T-cell (primary cell): ENCODE measurements around the gene S100PBP. TPM values are rescaled to one million over a fixed set of nuclear protein-coding genes. Genes with fewer than 3 reads are reported as not detected.

Source experiments
- ATAC-seq, 4 experiments: fragments of 200-7000 bp in 3 of 4; fragments of 150-1000 bp in 1 of 4; cut with Tn5 transposase; replicated peaks in 1 of 4; 1 replicate in 3 of 4; 2 replicates in 1 of 4; pipeline ENCODE4 v1.10.0; 2021; ENCODE audit warnings: moderate library complexity in 3 of 4, mild to moderate bottlenecking in 2 of 4, moderate number of reproducible peaks in 1 of 4
- CTCF ChIA-PET, 2 donors: fragments of 300-600 bp; sonication (Branson Sonifier 250); formaldehyde crosslinking; loops; one replicate each; lab custom pipeline; 2022; ENCODE audit warnings: antibody characterized with exemption in 2 of 2; lab: Charles Lee
- POLR2A ChIA-PET, 2 donors: fragments of 300-600 bp; sonication (Branson Sonifier 250); formaldehyde crosslinking; loops; one replicate each; lab custom pipeline; 2022; ENCODE audit warnings: antibody characterized with exemption in 2 of 2; lab: Charles Lee
- DNase-seq, 35 experiments: peaks; one replicate each; pipeline versions ENCODE4 v3.0.0 to v3.0.0-alpha.2; 2013 to 2023
- H3K27ac ChIP-seq: one replicate; pipeline ENCODE4 v1.5.1; 2013; ENCODE audit warnings: low read length
- H3K27me3 ChIP-seq, 2 experiments: replicated peaks in 1 of 2; 1 replicate in 1 of 2; 2 replicates in 1 of 2; pipeline versions ENCODE4 v1.6.1 to v1.7.0; 2013; ENCODE audit warnings: low read length in 1 of 2, mixed read lengths in 1 of 2; ENCODE audit not compliant: control insufficient read depth in 2 of 2, insufficient read depth in 2 of 2; ENCODE audit errors: extremely low read depth in 1 of 2
- H3K36me3 ChIP-seq, 2 donors: 1 replicate in 1 of 2; 2 replicates in 1 of 2; pipeline versions ENCODE4 v1.6.1 to v1.7.0; 2013; ENCODE audit warnings: low read length in 1 of 2; ENCODE audit not compliant: control insufficient read depth in 2 of 2, insufficient read depth in 1 of 2; ENCODE audit errors: extremely low read depth in 1 of 2
- H3K4me1 ChIP-seq, 2 experiments: 1 replicate in 1 of 2; 2 replicates in 1 of 2; pipeline versions ENCODE4 v1.6.1 to v1.7.0; 2013; ENCODE audit warnings: low read length in 2 of 2, mixed read lengths in 1 of 2; ENCODE audit not compliant: insufficient read depth in 2 of 2, control insufficient read depth in 1 of 2; ENCODE audit errors: extremely low read depth in 1 of 2
- H3K4me3 ChIP-seq, 2 donors: 1 replicate in 1 of 2; 2 replicates in 1 of 2; pipeline versions ENCODE4 v1.5.1 to v1.7.0; 2013; ENCODE audit warnings: mild to moderate bottlenecking in 2 of 2, low read length in 1 of 2, moderate library complexity in 1 of 2; ENCODE audit not compliant: control insufficient read depth in 1 of 2; ENCODE audit errors: extremely low read depth in 1 of 2
- H3K9me3 ChIP-seq: 2 replicates; pipeline ENCODE4 v1.7.0; 2013
- H3K27ac Mint-ChIP-seq, 2 donors: one replicate each; pipeline ENCODE4 v1.8.0; 2020 to 2021; ENCODE audit warnings: mild to moderate bottlenecking in 2 of 2, mixed read lengths in 2 of 2
- H3K27me3 Mint-ChIP-seq, 2 donors: one replicate each; pipeline ENCODE4 v1.8.0; 2021 to 2022; ENCODE audit warnings: mixed read lengths in 2 of 2
- H3K36me3 Mint-ChIP-seq: one replicate; pipeline ENCODE4 v1.8.0; 2021; ENCODE audit warnings: mixed read lengths
- H3K4me1 Mint-ChIP-seq, 3 donors: one replicate each; pipeline ENCODE4 v1.8.0; 2020 to 2022; ENCODE audit warnings: mixed read lengths in 3 of 3, mild to moderate bottlenecking in 1 of 3
- H3K4me3 Mint-ChIP-seq, 3 donors: one replicate each; pipeline ENCODE4 v1.8.0; 2020 to 2022; ENCODE audit warnings: mild to moderate bottlenecking in 3 of 3, mixed read lengths in 3 of 3, moderate library complexity in 3 of 3
- H3K9me3 Mint-ChIP-seq, 3 donors: one replicate each; pipeline ENCODE4 v1.8.0; 2020 to 2022; ENCODE audit warnings: mixed read lengths in 3 of 3
- WGBS: methylation state at CpG from one replicate; pipeline ENCODE4 v1.1.5; 2013; ENCODE audit warnings: missing lambda C conversion rate; ENCODE audit not compliant: insufficient coverage; 5-methylcytosine and 5-hydroxymethylcytosine counted together
- total RNA-seq, 35 experiments: library from RNA in 6 of 35; stranded (reverse) in 6 of 35; fragments of 120-200 nt in 1 of 35; gene quantifications; one replicate each; pipeline versions ENCODE4 v1.2.1 to v1.2.4 and lab custom pipeline; 2013 to 2026

S100PBP gene
- total RNA-seq, result 10 to 100 TPM; 46.6 to 77.6 (median 63.6) TPM
- 72.4 TPM for total RNA-seq (2013)
- 16.5 to 96.3 (median 46.0) reads per million in 29 experiments for total RNA-seq (lab: John Stamatoyannopoulos, UW)

DNA sequence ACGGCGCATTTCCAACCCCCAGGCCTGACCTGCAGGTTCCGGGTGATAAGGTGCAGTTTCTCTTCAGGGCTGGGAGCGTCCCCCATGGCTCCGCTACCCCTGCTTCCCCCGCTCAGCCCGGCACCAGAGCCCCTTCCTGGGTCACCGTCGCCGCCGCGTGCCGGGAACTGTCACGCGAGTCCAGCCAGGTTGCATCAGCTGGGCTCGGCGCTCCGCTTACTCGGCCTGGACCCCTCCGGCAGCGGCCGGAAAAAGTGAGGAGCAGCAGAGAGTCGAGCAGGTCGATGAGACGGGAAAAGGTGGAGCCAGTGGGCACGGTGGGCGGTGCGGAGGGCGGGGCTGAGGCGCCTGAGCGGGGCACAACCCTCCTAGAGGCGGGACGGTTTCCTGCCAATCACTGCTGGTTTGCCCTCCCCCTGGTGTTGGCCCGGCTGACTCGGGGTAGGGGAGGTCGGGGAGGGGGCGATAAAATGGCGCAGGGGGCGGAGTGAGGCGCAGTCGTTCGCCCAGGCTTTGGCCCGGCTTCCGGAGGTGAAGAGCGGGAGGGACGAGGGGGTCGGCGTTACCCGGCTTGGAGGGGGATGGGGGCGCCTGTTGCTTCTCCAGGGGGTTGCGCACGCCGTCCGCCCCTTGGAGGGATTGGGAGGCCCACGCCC, at the start of gene S100PBP, which contains the start of gene YARS1:
Gene S100PBP, plus strand, starts transcription at position 495 of the 656 bp plus-strand sequence. CDS start 8,447 bp downstream, outside the sequence.
Gene YARS1, minus strand, starts transcription at position 200 of the 656 bp plus-strand sequence. Its CDS starts 114 bp downstream, at position 86.
- no peaks in the 10 kb centered on the region for H3K9me3 ChIP-seq
- POLR2A ChIA-PET, result interaction anchor here (0.6 to 0.8 kb wide), 4 partner anchors 102 to 297 kb away, joined by 3 to 6 read pairs (median 4); no protein-coding TSS in a partner anchor
- CTCF ChIA-PET, result interaction anchor here in 1 of 2 donors (0.7 kb wide), 1 partner anchor 25 kb away, joined by 5 read pairs; no protein-coding TSS in a partner anchor
- peaks cover 61 to 65% (median 65%) of the 10 kb centered on the region in 3 donors for H3K4me1 Mint-ChIP-seq
- peak within 1 kb of the TSS; percentile 85 to 94 for H3K27ac Mint-ChIP-seq
- whole genome bisulfite sequencing, result under 1% methylated on average over 42 of the region's 55 CpGs
- H3K27ac ChIP-seq, result peak within 1 kb of the TSS; percentile 86
- peak within 1 kb of the TSS; percentile 88 to 99 for H3K4me3 ChIP-seq
- peaks cover 27% of the 10 kb centered on the region for H3K36me3 Mint-ChIP-seq
- H3K4me3 Mint-ChIP-seq, result peak within 1 kb of the TSS; percentile 96 to 99 (median 97)
- H3K27me3 Mint-ChIP-seq, result no peaks in the 10 kb centered on the region
- peaks cover 24 to 48% of the 10 kb centered on the region in 2 experiments for H3K4me1 ChIP-seq
- H3K27me3 ChIP-seq, result no peaks in the 10 kb centered on the region
- peaks cover 0 to 3% of the 10 kb centered on the region in 2 donors for H3K36me3 ChIP-seq
- DNase-seq (peak; percentile 96 to 100 (median 99)), ATAC-seq (peak; percentile 94 to 96 (median 95))
- no peaks in the 10 kb centered on the region for H3K9me3 Mint-ChIP-seq

DNA sequence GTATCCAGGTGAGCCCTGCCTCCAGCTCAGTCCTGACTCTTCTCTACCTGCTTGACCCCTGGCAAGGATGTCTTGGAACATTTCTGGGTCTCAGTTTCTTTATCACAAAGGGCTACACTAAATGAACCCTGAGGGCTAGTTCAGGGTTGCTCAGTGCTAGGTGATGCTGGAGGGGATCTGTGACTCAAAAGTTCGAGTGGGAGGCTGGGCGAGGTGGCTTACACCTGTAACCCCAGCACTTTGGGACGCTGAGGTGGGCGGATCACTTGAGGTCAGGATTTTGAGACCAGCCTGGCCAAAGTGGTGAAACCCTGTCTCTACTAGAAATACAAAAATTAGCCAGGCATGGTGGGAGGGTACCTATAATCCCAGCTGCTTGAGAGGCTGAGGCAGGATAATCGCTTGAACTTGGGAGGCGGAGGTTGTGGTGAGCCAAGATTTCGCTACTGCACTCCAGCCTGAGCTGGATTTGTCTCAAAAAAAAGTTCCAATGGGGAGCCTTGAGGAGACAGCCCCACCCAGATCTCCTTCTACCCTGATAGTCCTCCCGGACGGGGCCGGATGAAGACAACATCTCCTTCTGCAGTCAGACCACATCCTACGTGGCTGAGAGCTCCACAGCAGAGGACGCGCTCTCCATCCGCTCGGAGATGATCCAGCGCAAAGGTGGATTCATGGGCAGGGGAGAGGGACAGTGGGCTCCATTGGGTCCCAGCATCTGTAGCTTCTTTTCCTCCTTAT, 49.2 kb upstream of the S100PBP start:
- no peak overlapping the region for H3K27ac Mint-ChIP-seq
- H3K4me1 Mint-ChIP-seq, result peaks cover 4 to 6% (median 5%) of the 10 kb centered on the region in 3 donors
- Histone ChIP-seq H3K9me3 (no peaks in the 10 kb centered on the region), H3K4me3 (no peak overlapping the region), H3K4me1 (peaks cover 0 to 13% of the 10 kb centered on the region in 2 experiments), H3K36me3 (no peaks in the 10 kb centered on the region), H3K27me3 (peaks cover 0 to 10% of the 10 kb centered on the region in 2 experiments), H3K27ac (no peak overlapping the region)
- CTCF ChIA-PET, result interaction anchor here in 1 of 2 donors (1.2 kb wide), 1 partner anchor 56 kb away, joined by 3 read pairs; no protein-coding TSS in a partner anchor
- H3K27me3 Mint-ChIP-seq, result no peaks in the 10 kb centered on the region
- H3K36me3 Mint-ChIP-seq, result no peaks in the 10 kb centered on the region
- WGBS, result 86% methylated on average over 15 of the region's 16 CpGs
- ATAC-seq (no peak), DNase-seq (no peak)
- POLR2A ChIA-PET, result no interaction called here
- no peak overlapping the region for H3K4me3 Mint-ChIP-seq
- H3K9me3 Mint-ChIP-seq, result no peaks in the 10 kb centered on the region

DNA sequence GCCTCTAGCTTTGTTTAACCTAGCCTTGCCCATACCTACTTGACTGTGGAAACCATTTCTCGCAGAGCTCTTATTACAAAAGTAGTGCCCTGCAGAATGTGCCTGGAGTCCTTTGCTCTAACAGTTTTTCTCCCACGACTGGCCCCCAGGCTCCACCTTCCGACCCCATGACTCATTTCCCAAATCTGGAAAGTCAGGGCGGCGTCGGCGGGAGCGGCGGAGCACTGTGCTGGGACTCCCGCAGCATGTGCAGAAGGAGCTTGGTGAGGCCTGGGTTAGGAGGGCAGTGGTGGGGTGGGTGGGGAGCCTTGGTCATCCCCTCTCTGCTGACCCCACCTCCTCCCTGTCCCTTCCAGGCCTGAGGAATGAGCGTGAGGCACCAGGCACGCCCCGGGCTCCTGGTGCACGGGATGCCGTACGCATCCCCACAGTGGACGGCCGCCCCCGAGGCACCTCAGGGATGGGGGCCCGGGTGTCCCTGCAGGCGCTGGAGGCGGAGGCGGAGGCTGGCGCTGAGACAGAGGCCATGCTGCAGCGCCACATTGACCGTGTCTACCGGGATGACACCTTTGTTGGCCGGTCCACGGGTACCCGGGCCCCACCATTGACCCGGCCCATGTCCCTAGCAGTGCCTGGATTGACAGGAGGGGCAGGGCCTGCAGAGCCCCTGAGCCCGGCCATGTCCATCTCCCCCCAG, 47.8 kb upstream of the S100PBP start:
- WGBS, result 94% methylated on average over 22 of the region's 32 CpGs
- no peak for DNase-seq
- Histone ChIP-seq H3K27me3 (peaks cover 0 to 10% of the 10 kb centered on the region in 2 experiments), H3K9me3 (no peaks in the 10 kb centered on the region), H3K4me3 (no peak overlapping the region), H3K4me1 (peaks cover 0 to 14% of the 10 kb centered on the region in 2 experiments), H3K27ac (no peak overlapping the region), H3K36me3 (peaks cover 0 to 6% of the 10 kb centered on the region in 2 donors)
- H3K27ac Mint-ChIP-seq, result no peak overlapping the region
- peaks cover 7% of the 10 kb centered on the region for H3K36me3 Mint-ChIP-seq
- no peak overlapping the region for H3K4me3 Mint-ChIP-seq
- no peak for ATAC-seq
- ChIA-PET POLR2A (no interaction called here), CTCF (interaction anchor here (0.5 to 1.2 kb wide), 4 partner anchors 25 to 57 kb away, joined by 3 to 13 read pairs (median 6); no protein-coding TSS in a partner anchor)
- H3K27me3 Mint-ChIP-seq, result no peaks in the 10 kb centered on the region
- H3K9me3 Mint-ChIP-seq, result no peaks in the 10 kb centered on the region
- peaks cover 5 to 13% (median 12%) of the 10 kb centered on the region in 3 donors for H3K4me1 Mint-ChIP-seq

DNA sequence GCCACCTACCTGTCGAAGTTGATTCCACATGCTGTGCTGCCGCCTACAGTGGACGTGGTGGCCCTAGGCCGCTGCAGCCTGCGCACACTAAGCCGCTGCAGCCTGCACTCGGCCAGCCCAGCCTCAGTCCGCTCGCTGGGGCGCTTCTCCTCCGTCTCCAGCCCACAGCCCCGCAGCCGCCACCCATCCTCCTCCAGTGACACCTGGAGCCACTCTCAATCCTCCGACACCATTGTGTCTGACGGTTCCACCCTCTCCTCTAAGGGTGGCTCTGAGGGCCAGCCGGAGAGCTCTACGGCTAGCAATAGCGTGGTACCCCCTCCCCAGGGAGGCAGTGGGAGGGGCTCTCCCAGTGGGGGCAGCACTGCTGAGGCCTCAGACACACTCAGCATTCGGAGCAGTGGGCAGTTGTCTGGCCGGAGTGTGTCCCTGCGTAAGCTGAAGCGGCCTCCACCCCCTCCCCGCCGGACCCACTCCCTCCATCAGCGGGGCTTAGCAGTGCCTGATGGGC, 47.2 kb upstream of the S100PBP start:
- Histone ChIP-seq H3K27ac (no peak overlapping the region), H3K36me3 (peaks cover 5 to 11% of the 10 kb centered on the region in 2 donors), H3K4me3 (no peak overlapping the region), H3K4me1 (peaks cover 0 to 14% of the 10 kb centered on the region in 2 experiments), H3K9me3 (no peaks in the 10 kb centered on the region), H3K27me3 (peaks cover 0 to 6% of the 10 kb centered on the region in 2 experiments)
- no peak for ATAC-seq
- Mint-ChIP-seq H3K4me1 (peaks cover 5 to 13% (median 12%) of the 10 kb centered on the region in 3 donors), H3K27me3 (no peaks in the 10 kb centered on the region), H3K9me3 (no peaks in the 10 kb centered on the region), H3K27ac (no peak overlapping the region), H3K36me3 (peaks cover 7% of the 10 kb centered on the region), H3K4me3 (no peak overlapping the region)
- 96% methylated on average over 17 of the region's 25 CpGs for WGBS
- no peak for DNase-seq
- CTCF ChIA-PET, result interaction anchor here in 1 of 2 donors (0.5 kb wide), 1 partner anchor 58 kb away, joined by 5 read pairs; no protein-coding TSS in a partner anchor
- POLR2A ChIA-PET, result no interaction called here

DNA sequence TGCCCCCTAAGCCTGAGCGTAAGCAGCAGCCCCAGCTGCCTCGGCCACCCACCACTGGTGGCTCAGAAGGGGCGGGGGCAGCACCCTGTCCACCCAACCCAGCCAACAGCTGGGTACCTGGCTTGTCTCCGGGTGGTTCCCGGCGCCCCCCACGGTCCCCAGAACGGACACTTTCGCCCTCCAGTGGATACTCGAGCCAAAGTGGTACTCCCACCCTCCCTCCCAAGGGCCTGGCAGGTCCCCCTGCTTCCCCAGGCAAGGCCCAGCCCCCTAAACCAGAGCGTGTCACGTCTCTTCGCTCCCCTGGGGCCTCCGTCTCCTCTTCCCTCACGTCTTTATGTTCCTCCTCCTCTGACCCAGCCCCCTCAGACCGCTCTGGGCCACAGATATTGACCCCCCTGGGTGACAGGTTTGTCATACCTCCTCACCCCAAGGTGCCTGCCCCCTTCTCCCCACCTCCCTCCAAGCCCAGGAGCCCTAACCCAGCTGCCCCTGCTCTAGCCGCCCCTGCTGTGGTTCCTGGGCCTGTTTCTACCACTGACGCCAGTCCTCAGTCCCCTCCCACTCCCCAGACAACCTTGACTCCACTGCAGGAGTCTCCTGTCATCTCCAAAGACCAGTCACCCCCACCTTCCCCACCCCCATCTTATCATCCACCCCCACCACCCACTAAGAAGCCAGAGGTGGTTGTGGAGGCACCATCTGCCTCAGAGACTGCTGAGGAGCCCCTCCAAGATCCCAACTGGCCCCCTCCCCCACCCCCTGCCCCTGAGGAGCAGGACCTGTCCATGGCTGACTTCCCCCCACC, 46.5 kb upstream of the S100PBP start:
- no peak overlapping the region for H3K4me3 Mint-ChIP-seq
- Histone ChIP-seq H3K27me3 (peaks cover 0 to 6% of the 10 kb centered on the region in 2 experiments), H3K9me3 (no peaks in the 10 kb centered on the region), H3K36me3 (peaks cover 6 to 18% of the 10 kb centered on the region in 2 donors), H3K4me1 (peaks cover 0 to 14% of the 10 kb centered on the region in 2 experiments), H3K4me3 (no peak overlapping the region), H3K27ac (no peak overlapping the region)
- WGBS, result 87% methylated on average over 17 of the region's 18 CpGs
- H3K9me3 Mint-ChIP-seq, result no peaks in the 10 kb centered on the region
- ChIA-PET CTCF (interaction anchor here in 1 of 2 donors (4.5 kb wide), 1 partner anchor 58 kb away, joined by 20 read pairs; no protein-coding TSS in a partner anchor), POLR2A (interaction anchor here in 1 of 2 donors (0.6 kb wide), 1 partner anchor 134 kb away, joined by 3 read pairs; no protein-coding TSS in a partner anchor)
- no peaks in the 10 kb centered on the region for H3K27me3 Mint-ChIP-seq
- H3K36me3 Mint-ChIP-seq, result peaks cover 12% of the 10 kb centered on the region
- H3K4me1 Mint-ChIP-seq, result peaks cover 5 to 14% (median 13%) of the 10 kb centered on the region in 3 donors
- H3K27ac Mint-ChIP-seq, result no peak overlapping the region
- DNase-seq (no peak), ATAC-seq (no peak)
